ENCODE results near the gene MAOB.

DNA sequence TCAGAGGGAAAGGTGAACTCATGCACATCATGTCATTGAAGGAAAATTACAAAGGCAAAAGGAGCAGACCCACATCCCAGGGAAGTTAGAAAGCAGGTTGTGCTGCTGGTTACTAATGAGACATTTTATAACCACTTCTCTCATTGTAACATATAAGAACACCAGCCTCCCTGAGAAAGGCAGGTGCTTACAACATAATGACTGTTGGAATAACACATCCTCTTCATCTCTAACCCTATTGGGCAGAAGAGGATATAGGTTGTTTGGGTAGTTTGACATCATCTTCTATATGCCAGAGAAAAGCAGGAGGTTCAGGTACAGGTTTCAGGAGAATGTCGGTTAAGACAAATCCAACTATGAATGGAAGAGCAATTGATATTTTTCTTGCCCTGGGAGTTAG is 148.6 kb downstream of the MAOB start:
- TF ChIP-seq, protein P1, sequence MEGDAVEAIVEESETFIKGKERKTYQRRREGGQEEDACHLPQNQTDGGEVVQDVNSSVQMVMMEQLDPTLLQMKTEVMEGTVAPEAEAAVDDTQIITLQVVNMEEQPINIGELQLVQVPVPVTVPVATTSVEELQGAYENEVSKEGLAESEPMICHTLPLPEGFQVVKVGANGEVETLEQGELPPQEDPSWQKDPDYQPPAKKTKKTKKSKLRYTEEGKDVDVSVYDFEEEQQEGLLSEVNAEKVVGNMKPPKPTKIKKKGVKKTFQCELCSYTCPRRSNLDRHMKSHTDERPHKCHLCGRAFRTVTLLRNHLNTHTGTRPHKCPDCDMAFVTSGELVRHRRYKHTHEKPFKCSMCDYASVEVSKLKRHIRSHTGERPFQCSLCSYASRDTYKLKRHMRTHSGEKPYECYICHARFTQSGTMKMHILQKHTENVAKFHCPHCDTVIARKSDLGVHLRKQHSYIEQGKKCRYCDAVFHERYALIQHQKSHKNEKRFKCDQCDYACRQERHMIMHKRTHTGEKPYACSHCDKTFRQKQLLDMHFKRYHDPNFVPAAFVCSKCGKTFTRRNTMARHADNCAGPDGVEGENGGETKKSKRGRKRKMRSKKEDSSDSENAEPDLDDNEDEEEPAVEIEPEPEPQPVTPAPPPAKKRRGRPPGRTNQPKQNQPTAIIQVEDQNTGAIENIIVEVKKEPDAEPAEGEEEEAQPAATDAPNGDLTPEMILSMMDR (IDR thresholded peaks at IDR 0.05): no peak
- no peak for TF ChIP-seq POLR2A (IDR thresholded peaks at IDR 0.05)
- TF ChIP-seq POLR2AphosphoS5 (IDR thresholded peaks at IDR 0.05): no peak
- no peak for TF ChIP-seq EP300 (IDR thresholded peaks at IDR 0.05)
